Progenitor cell of endocrine pancreas (in vitro differentiated cells): ENCODE results near the gene UNC80. TPM values are rescaled to one million over a fixed set of nuclear protein-coding genes. Genes with fewer than 3 reads are reported as not detected.

Source experiments
- DNase-seq: peaks from one replicate; pipeline ENCODE4 v3.0.0; 2021; ENCODE audit warnings: low spot score; ENCODE audit not compliant: unreplicated experiment
- H3K27ac Mint-ChIP-seq: 2 replicates; pipeline ENCODE4 v1.8.0; 2021; ENCODE audit warnings: mild to moderate bottlenecking, moderate library complexity, mixed read lengths
- H3K27me3 Mint-ChIP-seq: 2 replicates; pipeline ENCODE4 v1.8.0; 2021; ENCODE audit warnings: mixed read lengths
- H3K36me3 Mint-ChIP-seq: 2 replicates; pipeline ENCODE4 v1.8.0; 2022; ENCODE audit warnings: mixed read lengths; ENCODE audit not compliant: insufficient read depth
- H3K4me1 Mint-ChIP-seq: 2 replicates; pipeline ENCODE4 v1.8.0; 2021; ENCODE audit warnings: low read depth, mixed read lengths
- H3K4me3 Mint-ChIP-seq: 2 replicates; pipeline ENCODE4 v1.8.0; 2021; ENCODE audit warnings: low read depth, mild to moderate bottlenecking, moderate library complexity, mixed read lengths
- H3K9me3 Mint-ChIP-seq: 2 replicates; pipeline ENCODE4 v1.8.0; 2021; ENCODE audit warnings: low read depth, mixed read lengths
- total RNA-seq: library from RNA; stranded (reverse); gene quantifications from 2 replicates; pipeline ENCODE4 v1.2.1, GENCODE V29; 2021
- TF ChIP-seq, protein P1 (sequence below): fragments of 200-600 bp; sonication (generic); IDR thresholded peaks from one replicate; pipeline ENCODE4 v1.5.0; 2021; ENCODE audit warnings: antibody characterized with exemption, mild to moderate bottlenecking; ENCODE audit not compliant: unreplicated experiment

Gene UNC80
- total RNA-seq, 1 donor from 2014 or later: 3.1 TPM

DNA sequence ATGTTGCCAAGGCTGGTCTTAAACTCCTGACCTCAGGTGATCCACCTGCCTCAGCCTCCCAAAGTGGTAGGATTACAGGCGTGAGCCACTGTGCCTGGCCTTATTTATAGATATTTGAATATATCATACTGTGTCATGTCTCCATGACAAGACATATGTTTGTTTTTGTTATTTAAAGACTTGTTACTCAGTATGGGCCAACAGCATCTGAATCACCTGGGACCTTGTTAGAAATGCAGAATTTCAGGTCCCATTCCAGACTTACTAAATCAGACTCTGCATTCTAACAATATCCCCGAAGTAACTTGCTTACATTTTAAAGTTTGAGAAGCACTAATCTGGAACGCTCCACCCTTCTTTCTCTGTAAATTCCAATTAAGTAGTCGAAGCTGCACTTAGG, 264.0 kb downstream of the UNC80 start:
- Mint-ChIP-seq H3K27me3 (no peaks in the 10 kb centered on the region), H3K4me1 (no peaks in the 10 kb centered on the region), H3K27ac (no peak overlapping the region), H3K36me3 (peaks cover 11% of the 10 kb centered on the region), H3K4me3 (no peak overlapping the region), H3K9me3 (peaks cover 3% of the 10 kb centered on the region)
- TF ChIP-seq, protein P1, sequence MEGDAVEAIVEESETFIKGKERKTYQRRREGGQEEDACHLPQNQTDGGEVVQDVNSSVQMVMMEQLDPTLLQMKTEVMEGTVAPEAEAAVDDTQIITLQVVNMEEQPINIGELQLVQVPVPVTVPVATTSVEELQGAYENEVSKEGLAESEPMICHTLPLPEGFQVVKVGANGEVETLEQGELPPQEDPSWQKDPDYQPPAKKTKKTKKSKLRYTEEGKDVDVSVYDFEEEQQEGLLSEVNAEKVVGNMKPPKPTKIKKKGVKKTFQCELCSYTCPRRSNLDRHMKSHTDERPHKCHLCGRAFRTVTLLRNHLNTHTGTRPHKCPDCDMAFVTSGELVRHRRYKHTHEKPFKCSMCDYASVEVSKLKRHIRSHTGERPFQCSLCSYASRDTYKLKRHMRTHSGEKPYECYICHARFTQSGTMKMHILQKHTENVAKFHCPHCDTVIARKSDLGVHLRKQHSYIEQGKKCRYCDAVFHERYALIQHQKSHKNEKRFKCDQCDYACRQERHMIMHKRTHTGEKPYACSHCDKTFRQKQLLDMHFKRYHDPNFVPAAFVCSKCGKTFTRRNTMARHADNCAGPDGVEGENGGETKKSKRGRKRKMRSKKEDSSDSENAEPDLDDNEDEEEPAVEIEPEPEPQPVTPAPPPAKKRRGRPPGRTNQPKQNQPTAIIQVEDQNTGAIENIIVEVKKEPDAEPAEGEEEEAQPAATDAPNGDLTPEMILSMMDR: no peak
- DNase-seq: no peak

DNA sequence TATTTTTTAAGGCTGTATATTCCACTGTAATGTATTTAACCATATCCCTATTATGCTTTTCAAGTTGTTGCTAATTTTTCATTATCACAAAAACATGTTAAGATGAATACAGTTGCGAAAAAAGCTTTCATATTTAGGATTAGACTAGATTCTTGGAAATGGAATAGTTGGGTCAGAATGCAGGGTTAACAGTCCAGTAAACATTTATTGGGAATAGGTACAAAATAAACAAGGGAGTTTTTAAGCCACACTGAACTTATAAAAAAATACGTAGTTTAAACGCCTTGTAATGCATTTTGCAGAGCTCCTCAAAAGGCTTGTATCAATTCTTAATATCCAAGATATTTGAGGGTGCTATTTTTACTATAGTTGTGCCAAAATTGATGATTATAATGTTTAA, 266.4 kb downstream of the UNC80 start:
- Mint-ChIP-seq H3K4me3 (no peak overlapping the region), H3K36me3 (peaks cover 5% of the 10 kb centered on the region), H3K27me3 (no peaks in the 10 kb centered on the region), H3K27ac (no peak overlapping the region), H3K9me3 (peaks cover 3% of the 10 kb centered on the region), H3K4me1 (no peaks in the 10 kb centered on the region)
- no peak for DNase-seq
- TF ChIP-seq, protein P1: no peak

DNA sequence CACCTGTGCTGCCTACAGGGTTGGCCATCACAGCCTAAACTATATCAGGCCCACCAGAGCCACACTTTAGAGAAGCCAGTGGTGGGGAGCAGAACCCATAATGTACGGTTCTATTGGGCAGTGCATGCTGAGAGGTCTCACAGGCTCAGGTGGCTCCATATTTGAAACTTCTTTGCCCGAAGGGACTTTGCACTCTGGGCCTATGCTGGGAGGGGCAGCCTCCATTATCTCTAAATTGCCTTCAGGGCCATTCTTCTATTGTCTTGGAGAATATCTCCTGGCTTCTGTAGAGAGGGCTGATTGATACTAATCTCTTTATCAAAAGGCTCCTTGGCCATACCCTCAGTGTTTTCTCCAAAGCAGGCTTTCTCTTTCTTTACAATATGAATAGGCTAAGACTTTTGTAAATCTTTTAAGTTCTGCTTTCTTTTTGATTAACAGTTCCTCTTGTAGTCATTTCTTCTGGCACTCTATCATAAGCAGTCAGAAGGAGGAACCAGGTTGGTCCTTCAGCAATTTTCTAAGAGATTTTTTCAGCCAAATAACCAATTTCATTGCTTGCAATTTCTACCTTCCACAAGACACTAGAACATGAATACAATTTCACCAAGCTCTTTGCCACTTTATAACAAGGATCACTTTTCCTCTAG, 275.3 kb downstream of the UNC80 start:
- H3K27ac Mint-ChIP-seq: no peak overlapping the region

More for the DNA sequence above, 275.3 kb downstream of the UNC80 start:
- Mint-ChIP-seq H3K27me3 (no peaks in the 10 kb centered on the region), H3K4me1 (no peaks in the 10 kb centered on the region), H3K36me3 (peaks cover 8% of the 10 kb centered on the region), H3K4me3 (no peak overlapping the region), H3K9me3 (peaks cover 10% of the 10 kb centered on the region)
- TF ChIP-seq, protein P1: no peak
- no peak for DNase-seq

Other genes starting within 250 kb of the UNC80 start
- gene RPE, start 230.8 kb downstream of the UNC80 start, total RNA-seq: 46.2 and 47.4 TPM in 2 replicates